Cardiac septum (tissue), 1 donor: ENCODE data around the gene LORICRIN. TPM values are rescaled to one million over a fixed set of nuclear protein-coding genes. Genes with fewer than 3 reads are reported as not detected.

Experiments
- DNase-seq: peaks from one replicate; pipeline ENCODE4 v3.0.0-alpha.2; 2020; ENCODE audit warnings: low spot score
- intact Hi-C: fragments of 100-400 bp; cut with DNase I; formaldehyde crosslinking; loops from one replicate; pipeline ENCODE4 v1.14.0; 2022
- total RNA-seq: library from RNA; stranded (reverse); fragmentation: NEBNext Ultra II Directional; extraction: Animal tissue kit (Norgen Biotek cat#: 25700); gene quantifications from one replicate; pipeline ENCODE4 v1.2.1, GENCODE V29; 2021
- donor health status: DM: no; HTN: no; CAD: no.

The LORICRIN gene
- total RNA-seq, 1 donor from 2014 or later = not detected

GRCh38 chr1:153246825-153247224 is 12.7 kb upstream of the LORICRIN start:
- DNase-seq = no peak

GRCh38 chr1:153248176-153248879 is 11.2 kb upstream of the LORICRIN start:
- no peak for DNase-seq
- intact Hi-C loops = no loop called here

More at GRCh38 chr1:153246825-153247224, 12.7 kb upstream of the LORICRIN start:
- intact Hi-C loops = no loop called here

GRCh38 chr1:153250166-153250565 is 9.3 kb upstream of the LORICRIN start:
- intact Hi-C loops = no loop called here
- no peak for DNase-seq

DNA sequence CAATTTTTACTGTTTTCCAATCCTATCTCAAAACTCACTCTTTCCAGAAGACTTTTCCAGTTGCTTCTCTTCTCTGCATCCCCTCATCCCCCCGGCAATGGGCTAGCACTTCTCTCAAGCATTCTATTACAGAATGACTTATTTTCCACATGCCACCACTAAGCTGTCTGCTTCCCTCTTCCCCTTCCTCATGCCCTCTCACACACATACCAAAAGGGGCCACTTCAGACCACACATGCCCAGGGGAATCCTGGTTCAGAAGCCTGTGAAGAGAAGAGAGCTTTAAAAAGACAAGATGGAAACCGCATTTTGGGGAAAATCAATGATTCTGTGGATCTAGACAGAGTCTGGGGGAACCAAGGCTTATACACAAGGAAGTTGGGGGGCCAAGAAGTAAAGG is 8.4 kb upstream of the LORICRIN start:
- intact Hi-C loops = no loop called here
- DNase-seq = no peak

DNA sequence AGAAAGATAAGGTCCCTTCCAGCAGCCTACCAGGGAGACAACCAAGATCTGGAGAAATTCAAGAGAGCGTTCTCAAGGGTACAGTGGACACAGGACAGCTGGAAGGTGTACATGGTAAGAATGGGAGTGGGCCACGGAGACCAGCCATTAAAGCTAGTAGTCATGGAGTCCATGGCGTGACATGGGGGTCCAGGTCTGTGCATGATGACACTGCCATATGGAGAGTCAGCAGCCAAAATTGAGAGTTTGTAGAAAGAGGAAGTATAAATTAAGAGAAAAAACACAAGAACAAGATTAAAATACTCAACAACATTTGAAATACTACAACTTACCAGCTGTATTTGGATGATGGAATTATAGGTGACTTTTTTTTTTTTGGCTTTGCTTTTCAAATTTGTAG is 7.9 kb upstream of the LORICRIN start:
- DNase-seq = no peak
- intact Hi-C loops = no loop called here

GRCh38 chr1:153251988-153252387 is 7.5 kb upstream of the LORICRIN start:
- DNase-seq = no peak
- intact Hi-C loops = no loop called here

DNA sequence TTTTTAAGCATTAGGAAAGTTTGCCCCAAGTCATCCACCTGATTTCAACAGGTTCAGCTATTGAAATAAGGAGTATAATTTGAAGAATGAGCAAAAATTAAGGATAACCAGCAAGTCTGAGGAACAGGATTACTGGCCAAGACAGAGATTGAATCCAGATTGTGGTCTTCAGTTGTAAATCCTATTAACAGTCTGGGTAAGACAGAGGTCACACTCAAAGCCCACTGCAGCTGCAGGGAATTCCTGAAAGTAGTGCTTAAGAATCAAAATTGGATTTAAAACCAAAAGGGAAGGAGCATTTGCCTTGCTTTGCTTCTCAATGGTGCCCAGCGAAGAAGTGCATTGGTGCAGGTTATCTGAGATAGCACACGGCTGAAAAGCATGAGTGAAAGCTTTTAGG is 6.4 kb upstream of the LORICRIN start:
- intact Hi-C loops = no loop called here

DNA sequence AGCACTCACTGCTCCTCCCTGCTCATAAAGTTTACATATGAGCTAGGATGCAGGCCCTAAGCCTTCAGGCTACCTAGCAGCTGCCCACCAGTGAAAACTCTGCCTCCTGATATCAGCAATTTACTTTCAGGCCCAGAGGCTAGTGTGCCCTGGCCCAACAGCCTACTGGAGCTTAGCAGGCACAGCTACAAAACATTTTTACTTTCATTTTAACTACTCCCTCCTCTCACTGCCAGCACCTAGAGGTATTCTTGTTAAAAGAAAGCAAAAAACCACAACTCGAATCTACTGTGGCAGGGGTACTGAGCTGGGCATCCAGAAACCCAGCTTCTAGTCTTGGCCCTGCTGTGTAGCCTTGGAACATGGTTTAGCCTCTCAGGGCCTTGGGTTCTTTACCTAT is 5.8 kb upstream of the LORICRIN start:
- intact Hi-C loops = no loop called here
- no peak for DNase-seq

More for the DNA sequence above, 6.4 kb upstream of the LORICRIN start:
- DNase-seq = no peak

DNA sequence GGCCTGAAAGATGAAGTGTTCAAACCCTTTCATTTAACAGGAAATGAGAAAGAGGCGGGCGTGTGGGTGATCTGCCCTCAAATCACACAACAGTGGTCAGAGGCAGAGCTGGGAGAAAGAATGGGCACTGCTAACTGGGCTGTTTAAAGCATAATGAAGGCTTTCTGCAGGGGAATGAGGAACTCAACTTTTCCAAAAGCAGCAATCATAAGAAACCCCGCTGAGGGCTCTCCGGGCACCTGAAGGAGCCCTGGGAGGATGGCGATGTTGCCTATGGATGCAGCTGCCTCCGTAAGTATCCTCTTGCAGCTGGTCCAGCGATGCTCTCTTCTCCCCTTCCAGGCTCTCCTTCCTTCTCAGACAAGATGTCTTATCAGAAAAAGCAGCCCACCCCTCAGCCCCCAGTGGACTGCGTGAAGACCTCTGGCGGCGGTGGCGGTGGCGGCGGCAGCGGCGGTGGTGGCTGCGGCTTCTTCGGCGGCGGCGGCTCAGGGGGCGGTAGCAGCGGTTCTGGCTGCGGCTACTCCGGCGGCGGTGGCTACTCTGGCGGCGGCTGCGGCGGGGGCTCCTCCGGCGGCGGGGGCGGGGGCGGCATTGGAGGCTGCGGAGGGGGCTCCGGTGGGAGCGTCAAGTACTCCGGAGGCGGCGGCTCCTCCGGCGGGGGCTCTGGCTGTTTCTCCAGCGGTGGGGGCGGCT is 1.2 kb downstream of the LORICRIN start:
- no peak for DNase-seq
- intact Hi-C loops = no loop called here

DNA sequence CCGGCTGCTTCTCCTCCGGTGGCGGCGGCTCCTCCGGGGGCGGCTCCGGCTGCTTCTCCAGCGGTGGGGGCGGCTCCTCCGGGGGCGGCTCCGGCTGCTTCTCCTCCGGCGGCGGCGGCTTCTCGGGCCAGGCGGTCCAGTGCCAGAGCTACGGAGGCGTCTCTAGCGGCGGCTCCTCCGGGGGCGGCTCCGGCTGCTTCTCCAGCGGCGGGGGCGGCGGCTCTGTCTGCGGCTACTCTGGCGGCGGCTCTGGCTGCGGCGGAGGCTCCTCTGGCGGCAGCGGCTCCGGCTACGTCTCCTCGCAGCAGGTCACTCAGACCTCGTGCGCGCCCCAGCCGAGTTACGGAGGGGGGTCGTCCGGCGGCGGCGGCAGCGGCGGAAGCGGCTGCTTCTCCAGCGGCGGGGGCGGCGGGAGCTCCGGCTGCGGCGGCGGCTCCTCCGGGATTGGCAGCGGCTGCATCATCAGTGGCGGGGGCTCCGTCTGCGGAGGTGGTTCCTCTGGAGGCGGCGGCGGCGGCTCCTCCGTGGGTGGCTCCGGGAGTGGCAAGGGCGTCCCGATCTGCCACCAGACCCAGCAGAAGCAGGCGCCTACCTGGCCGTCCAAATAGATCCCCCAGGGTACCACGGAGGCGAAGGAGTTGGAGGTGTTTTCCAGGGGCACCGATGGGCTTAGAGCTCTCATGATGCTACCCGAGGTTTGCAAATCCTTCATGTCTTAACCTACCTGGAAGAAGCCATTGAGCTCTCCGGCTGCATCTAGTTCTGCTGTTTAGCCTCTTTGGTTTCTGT is 2.0 kb downstream of the LORICRIN start:
- no peak for DNase-seq
- intact Hi-C loops = no loop called here

- DNase-seq = no peak
- intact Hi-C loops = no loop called here
Observed at GRCh38 chr1:153262070-153262366, 2.5 kb downstream of the LORICRIN start.

GRCh38 chr1:153262462-153263157 is 3.1 kb downstream of the LORICRIN start:
- no peak for DNase-seq
- intact Hi-C loops = no loop called here

DNA sequence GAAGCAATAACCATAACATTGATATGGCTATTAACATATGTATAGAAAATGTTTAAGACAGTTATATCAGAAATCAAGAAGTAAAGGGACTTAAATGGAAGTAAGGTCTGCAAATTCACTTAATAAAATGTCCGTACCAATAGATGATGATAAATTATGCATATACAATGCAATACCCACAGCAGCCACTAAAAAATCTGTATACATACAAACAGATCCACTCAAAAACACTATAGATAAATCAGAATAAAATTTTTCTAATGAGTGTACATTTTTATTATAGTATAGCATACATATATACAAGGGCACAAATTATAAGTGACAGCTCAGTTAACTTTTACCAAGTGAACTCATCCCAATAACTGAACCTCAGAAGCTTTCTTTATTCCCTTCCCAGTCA is 6.0 kb downstream of the LORICRIN start:
- intact Hi-C loops = no loop called here

DNA sequence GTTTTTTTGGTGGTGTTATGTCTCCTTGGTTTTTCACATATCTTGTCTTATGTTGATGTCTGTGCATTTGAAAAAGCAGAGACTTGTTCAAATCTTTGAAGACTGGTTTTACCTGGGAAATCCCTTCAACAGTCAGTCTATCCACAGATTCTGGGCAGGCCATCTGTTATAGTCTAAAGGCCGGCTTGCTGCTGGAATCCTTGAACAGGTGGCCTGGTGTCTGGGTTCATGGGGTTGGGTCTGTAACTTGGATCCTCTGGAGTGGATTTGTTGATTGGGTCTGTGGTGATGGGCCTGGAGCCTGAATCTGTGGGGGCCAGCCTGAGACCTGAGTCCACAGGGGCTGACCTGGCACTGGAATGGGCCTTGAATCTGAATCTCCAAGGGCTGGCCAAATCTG is 12.2 kb downstream of the LORICRIN start:
- DNase-seq = no peak
- intact Hi-C loops = no loop called here

More for the DNA sequence above, 6.0 kb downstream of the LORICRIN start:
- DNase-seq = no peak

- intact Hi-C loops = no loop called here
- DNase-seq = no peak
Observed at GRCh38 chr1:153272186-153272585, 12.7 kb downstream of the LORICRIN start.

- no peak for DNase-seq
- intact Hi-C loops = no loop called here
Observed at GRCh38 chr1:153277852-153278251, 18.4 kb downstream of the LORICRIN start.

DNA sequence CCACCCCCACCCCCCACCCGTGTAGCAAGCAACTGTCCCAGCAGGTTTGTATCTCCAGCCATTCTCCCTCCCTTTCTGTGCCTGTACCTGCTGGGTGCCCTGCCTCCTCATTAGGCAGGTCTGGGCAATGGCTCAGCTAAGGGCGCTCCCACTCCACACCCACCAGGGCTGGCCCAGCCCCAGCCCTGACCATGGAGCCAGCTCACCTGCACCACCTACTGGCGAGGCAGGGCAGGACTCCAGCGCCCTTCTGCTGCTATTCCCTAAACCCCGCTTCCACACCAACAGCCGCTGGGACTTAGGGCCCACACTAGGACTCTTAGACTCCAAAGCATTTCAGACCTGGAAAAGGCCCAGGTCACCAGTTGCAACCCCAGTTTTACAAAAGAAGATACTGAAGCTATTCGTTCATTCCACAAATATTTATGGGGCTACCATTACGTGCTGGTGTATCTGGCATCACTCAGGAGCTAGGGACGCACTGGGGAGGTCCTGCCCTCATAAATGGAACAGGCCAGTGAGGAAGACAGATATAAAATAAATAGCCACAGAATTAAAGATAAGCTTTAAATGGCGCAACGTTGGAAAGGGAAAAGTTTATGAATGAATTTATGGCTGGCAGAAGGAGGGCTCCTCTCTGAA is 29.3 kb downstream of the LORICRIN start:
- no peak for DNase-seq
- intact Hi-C loops = no loop called here

DNA sequence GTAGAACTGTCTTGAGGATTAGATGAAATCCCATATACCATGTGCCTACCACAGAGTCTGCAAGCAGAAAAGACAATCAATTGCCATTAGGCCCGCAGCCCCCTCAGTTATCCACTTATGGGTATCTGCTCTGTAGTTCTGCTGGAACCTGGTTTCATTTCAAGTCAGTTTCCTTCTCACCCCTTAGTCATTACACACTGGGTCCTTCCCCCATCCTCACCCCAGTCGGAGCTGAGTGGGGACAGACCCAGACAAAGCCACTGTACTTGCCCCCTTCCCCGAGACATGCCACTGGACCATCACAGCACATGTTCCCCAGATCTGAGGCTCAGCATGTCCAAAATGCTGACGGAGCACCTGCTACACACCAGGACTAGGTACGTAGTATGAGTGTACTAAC is 32.0 kb downstream of the LORICRIN start:
- intact Hi-C loops = no loop called here
- no peak for DNase-seq

GRCh38 chr1:153292185-153292584 is 32.7 kb downstream of the LORICRIN start:
- DNase-seq = no peak
- intact Hi-C loops = no loop called here
